GM12874 (cell line): ENCODE data around the gene NT5DC2.

Source experiments
- CTCF ChIP-seq: IDR thresholded peaks from 2 replicates; pipeline ENCODE4 v1.5.1; 2011; ENCODE audit warnings: low read depth, mild to moderate bottlenecking, control low read depth, low read length, moderate library complexity; ENCODE audit not compliant: insufficient read depth

The NT5DC2 gene

GRCh38 chr3:52530918-52531826 lies 2.5 kb downstream of the NT5DC2 start:
- no peak for TF ChIP-seq CTCF

DNA sequence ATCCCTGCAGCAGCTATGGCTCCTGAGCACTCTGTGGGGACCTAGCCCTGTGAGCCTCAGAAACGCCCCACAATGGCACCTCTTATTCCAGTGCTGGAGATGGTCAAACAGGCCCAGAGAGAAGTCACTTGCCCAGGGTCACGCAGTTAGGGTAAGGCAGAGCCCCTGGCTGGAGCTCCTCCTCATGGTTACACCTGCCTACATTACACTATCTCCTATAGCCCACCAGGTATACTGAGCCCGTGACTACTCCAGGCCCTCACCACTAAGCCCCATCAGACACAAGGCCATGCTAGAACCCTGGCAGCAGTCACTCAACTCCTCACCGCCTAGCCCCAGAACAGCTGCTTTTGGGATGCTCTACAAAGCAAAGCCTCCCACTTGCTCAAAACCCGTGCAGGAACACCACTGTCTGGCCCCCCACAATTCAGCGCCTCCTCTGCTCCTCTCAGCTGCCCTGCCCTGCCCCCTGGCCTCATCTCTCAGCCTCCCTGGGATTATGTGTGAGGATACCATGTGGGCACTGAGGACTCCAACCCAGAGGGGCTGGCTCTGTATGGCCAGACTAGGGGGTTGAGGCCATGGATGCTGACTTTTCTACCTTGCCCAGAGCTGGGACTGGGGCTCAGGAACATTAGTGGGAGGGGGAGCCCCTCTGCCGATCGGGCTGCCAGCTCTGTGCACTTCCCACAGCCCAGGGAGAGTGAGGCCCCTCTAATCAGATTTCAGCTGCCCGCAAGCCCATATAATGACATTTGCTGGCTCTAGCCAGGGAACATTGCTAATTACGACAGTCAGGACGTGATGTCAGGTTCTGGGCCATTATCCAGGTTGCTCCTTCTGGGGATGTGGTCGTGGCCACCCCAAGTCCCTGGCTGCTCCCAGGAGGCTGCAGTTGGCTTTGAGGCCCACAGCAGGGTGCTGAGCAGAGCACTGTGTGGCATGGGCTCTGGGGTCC lies 4.0 kb downstream of the NT5DC2 start:
- no peak for TF ChIP-seq CTCF

DNA sequence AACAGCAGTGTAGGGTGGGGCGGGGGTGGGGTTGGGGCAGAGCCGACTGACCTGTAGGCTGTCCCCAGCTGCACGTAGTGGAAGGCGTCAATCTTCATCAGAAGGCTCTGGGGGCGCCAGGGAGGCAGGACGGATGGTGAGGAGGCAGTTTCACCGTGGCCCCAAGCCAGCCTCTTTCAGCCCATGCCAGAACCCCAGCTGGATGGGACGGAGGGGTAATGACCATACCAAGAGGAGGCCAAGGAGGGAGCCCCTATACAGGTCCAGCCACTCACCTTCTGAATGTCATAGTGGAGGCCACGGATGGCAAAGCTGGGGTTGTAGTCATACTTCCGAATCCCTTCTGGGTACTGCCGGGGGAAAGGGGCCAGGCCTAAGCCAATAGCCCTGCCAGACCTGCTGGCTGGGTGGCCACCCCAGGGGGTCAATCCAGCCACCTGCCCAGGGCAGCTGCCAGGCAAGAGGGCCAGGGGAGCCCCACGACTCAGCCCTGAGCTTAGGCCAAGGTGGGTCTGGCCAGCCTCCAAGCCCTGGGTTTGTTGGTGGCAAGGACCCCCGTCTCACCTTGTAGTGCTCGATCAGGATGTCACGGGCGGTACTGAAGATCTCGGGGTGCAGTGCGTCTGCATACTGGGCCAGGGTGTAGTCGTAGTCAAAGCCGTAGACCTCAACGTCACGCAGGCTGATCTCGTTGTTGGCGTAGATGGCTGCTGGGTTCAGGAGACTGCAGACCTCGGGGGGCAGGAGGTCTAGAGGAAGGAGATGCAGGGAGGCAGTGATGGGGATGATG lies 4.9 kb downstream of the NT5DC2 start:
- no peak for TF ChIP-seq CTCF

GRCh38 chr3:52527732-52528585 lies 5.7 kb downstream of the NT5DC2 start:
- no peak for TF ChIP-seq CTCF

GRCh38 chr3:52527039-52527731 lies 6.5 kb downstream of the NT5DC2 start:
- TF ChIP-seq CTCF, result no peak
